Activated CD4-positive, alpha-beta memory T cell treated with anti-CD3 and anti-CD28 coated beads for 36 hours (primary cell): Measurements from ENCODE around the gene HAPLN3. TPM values are rescaled to one million over a fixed set of nuclear protein-coding genes. Genes with fewer than 3 reads are reported as not detected.
"Not testable (repeated sequence)": the region's sequence is repeated elsewhere in the genome, so short reads cannot be mapped to it uniquely, and the experiment has no call there.

Experiments
- CTCF ChIA-PET: fragments of 350-600 bp; sonication (Branson Sonifier 250); formaldehyde crosslinking; loops from one replicate; lab custom pipeline; 2021; ENCODE audit warnings: antibody characterized with exemption, inconsistent platforms; lab: Charles Lee
- POLR2A ChIA-PET: fragments of 350-600 bp; sonication (Branson Sonifier 250); formaldehyde crosslinking; loops from one replicate; lab custom pipeline; 2021; ENCODE audit warnings: antibody characterized with exemption; lab: Charles Lee
- DNase-seq: peaks from one replicate; pipeline ENCODE4 v3.0.0-alpha.2; 2020
- H3K27ac Mint-ChIP-seq: one replicate; pipeline ENCODE4 v1.8.0; 2021; ENCODE audit warnings: mixed read lengths
- H3K27me3 Mint-ChIP-seq: one replicate; pipeline ENCODE4 v1.8.0; 2021; ENCODE audit warnings: mixed read lengths
- H3K36me3 Mint-ChIP-seq: one replicate; pipeline ENCODE4 v1.8.0; 2021; ENCODE audit warnings: mixed read lengths
- H3K4me1 Mint-ChIP-seq: one replicate; pipeline ENCODE4 v1.8.0; 2021; ENCODE audit warnings: low read depth, mixed read lengths
- H3K4me3 Mint-ChIP-seq: one replicate; pipeline ENCODE4 v1.8.0; 2021; ENCODE audit warnings: mild to moderate bottlenecking, mixed read lengths
- H3K9me3 Mint-ChIP-seq: one replicate; pipeline ENCODE4 v1.8.0; 2021; ENCODE audit warnings: mixed read lengths
- intact Hi-C: fragments of 100-400 bp; cut with micrococcal nuclease; formaldehyde crosslinking; loops from one replicate; pipeline ENCODE4 v1.15.1; 2023
- total RNA-seq, 2 experiments: library from RNA; stranded (reverse); gene quantifications; one replicate each; pipeline ENCODE4 v1.2.3, GENCODE V29; 2021

HAPLN3 gene
- total RNA-seq, 2 experiments from 2014 or later: 44.7 to 47.1 TPM

DNA sequence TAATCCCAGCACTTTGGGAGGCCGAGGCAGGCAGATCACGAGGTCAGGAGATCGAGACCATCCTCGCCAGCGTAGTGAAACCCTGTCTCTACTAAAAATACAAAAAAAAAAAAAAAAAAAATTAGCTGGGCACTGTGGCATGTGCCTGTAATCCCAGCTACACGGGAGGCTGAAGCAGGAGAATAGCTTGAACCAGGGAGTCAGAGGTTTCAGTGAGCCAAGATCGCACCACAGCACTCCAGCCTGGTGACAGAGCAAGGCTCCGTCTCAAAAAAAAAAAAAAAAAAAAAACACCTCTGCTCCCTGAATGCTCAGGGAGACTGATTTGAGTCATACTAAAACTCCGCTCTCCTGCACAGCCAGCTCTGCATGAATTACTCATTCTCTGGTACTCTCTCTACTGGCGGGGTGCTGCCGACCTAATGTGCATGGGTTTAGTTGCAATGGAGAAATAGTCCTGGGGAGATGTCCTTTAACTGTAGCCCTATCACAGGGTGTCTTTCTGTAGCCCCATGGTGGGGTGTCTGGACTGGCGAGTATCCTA, 25.6 kb upstream of the HAPLN3 start:
- H3K4me1 Mint-ChIP-seq: peaks cover 29% of the 10 kb centered on the region
- intact Hi-C loops, H3K27ac Mint-ChIP-seq, H3K36me3 Mint-ChIP-seq, H3K9me3 Mint-ChIP-seq, H3K4me3 Mint-ChIP-seq: not testable (repeated sequence)
- ChIA-PET CTCF (interaction anchor here (7.2 kb wide), 1 partner anchor 17 kb away, joined by 51 read pairs; no protein-coding TSS in a partner anchor), POLR2A (interaction anchor here (0.6 to 1.4 kb wide), 2 partner anchors 23 to 169 kb away, joined by 3 read pairs; no protein-coding TSS in a partner anchor)
- H3K27me3 Mint-ChIP-seq: peaks cover 17% of the 10 kb centered on the region
- peak; percentile 75 for DNase-seq

DNA sequence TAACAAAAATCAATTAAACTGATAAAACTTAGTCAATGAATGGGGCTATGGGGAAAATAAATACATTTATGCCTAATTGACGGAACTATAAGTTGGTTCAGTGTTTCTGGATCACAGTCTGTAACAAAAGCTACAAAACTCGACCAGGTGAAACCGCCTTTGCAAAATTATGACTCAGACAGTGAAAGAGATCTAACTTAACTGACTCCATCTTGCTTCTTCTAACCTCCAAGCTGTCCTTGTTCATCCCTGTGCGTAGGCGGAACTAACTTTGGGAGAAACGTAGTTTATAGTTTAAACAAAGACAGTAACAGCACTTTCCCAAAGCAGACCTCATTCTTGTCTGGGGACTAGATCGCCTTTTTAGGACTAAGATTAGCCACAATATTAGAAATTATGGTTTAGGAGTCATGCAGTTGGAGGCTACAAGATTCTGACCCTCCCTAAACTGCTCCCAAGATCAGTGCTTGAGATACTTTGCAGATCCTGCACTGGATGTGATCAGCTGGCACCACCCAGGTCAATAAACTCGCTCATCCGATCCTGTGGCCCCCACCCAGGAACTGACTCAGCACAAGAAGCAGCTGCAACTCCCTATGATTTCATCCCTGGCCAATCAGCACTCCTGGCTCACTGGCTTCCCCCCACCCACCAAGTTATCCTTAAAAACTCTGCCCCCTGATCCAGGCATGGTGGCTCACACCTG, 25.0 kb upstream of the HAPLN3 start:
- no peak overlapping the region for H3K4me3 Mint-ChIP-seq
- CTCF ChIA-PET: interaction anchor here (7.2 kb wide), 1 partner anchor 17 kb away, joined by 51 read pairs; no protein-coding TSS in a partner anchor
- H3K27me3 Mint-ChIP-seq: peaks cover 17% of the 10 kb centered on the region
- DNase-seq: peak; percentile 37
- intact Hi-C loops: no loop called here
- peak overlapping the region; percentile 18 for H3K27ac Mint-ChIP-seq
- H3K4me1 Mint-ChIP-seq: peaks cover 29% of the 10 kb centered on the region
- no peaks in the 10 kb centered on the region for H3K9me3 Mint-ChIP-seq
- POLR2A ChIA-PET: interaction anchor here (1.4 kb wide), 1 partner anchor 169 kb away, joined by 3 read pairs; no protein-coding TSS in a partner anchor
- no peaks in the 10 kb centered on the region for H3K36me3 Mint-ChIP-seq

- peaks cover 17% of the 10 kb centered on the region for H3K27me3 Mint-ChIP-seq
- DNase-seq: peak; percentile 83
- H3K9me3 Mint-ChIP-seq: no peaks in the 10 kb centered on the region
- ChIA-PET CTCF (interaction anchor here (0.9 to 7.2 kb wide), 3 partner anchors 11 to 139 kb away, joined by 3 to 51 read pairs (median 4); no protein-coding TSS in a partner anchor), POLR2A (no interaction called here)
- H3K4me3 Mint-ChIP-seq: no peak overlapping the region
- peaks cover 29% of the 10 kb centered on the region for H3K4me1 Mint-ChIP-seq
- intact Hi-C loops: loop anchor here (1.0 to 10.0 kb wide), 3 partner anchors 14 to 416 kb away; partner anchors contain the start of gene POLG
- H3K36me3 Mint-ChIP-seq: no peaks in the 10 kb centered on the region
- H3K27ac Mint-ChIP-seq: no peak overlapping the region
These were observed 23.4 kb upstream of the HAPLN3 start for GRCh38 chr15:88918738-88919137.

GRCh38 chr15:88917760-88918159, 22.4 kb upstream of the HAPLN3 start:
- H3K4me1 Mint-ChIP-seq: peaks cover 35% of the 10 kb centered on the region

GRCh38 chr15:88915354-88915753, 20.0 kb upstream of the HAPLN3 start:
- peaks cover 32% of the 10 kb centered on the region for H3K4me1 Mint-ChIP-seq
- POLR2A ChIA-PET: no interaction called here
- CTCF ChIA-PET: interaction anchor here (2.0 kb wide), 1 partner anchor 10 kb away, joined by 12 read pairs; no protein-coding TSS in a partner anchor
- intact Hi-C loops: loop anchor here (10.0 kb wide), 1 partner anchor 419 kb away; the partner anchor contains the start of gene POLG
- H3K36me3 Mint-ChIP-seq: no peaks in the 10 kb centered on the region
- no peak for DNase-seq
- no peak overlapping the region for H3K4me3 Mint-ChIP-seq
- H3K27me3 Mint-ChIP-seq: peaks cover 5% of the 10 kb centered on the region
- H3K9me3 Mint-ChIP-seq: no peaks in the 10 kb centered on the region
- no peak overlapping the region for H3K27ac Mint-ChIP-seq

More at GRCh38 chr15:88917760-88918159, 22.4 kb upstream of the HAPLN3 start:
- Mint-ChIP-seq H3K4me3 (no peak overlapping the region), H3K27me3 (peaks cover 16% of the 10 kb centered on the region), H3K36me3 (no peaks in the 10 kb centered on the region), H3K9me3 (no peaks in the 10 kb centered on the region), H3K27ac (no peak overlapping the region)
- intact Hi-C loops: loop anchor here (1.0 to 10.0 kb wide), 3 partner anchors 13 to 417 kb away; partner anchors contain the start of gene POLG
- ChIA-PET CTCF (interaction anchor here (0.6 to 7.2 kb wide), 2 partner anchors 14 to 107 kb away, joined by 3 to 51 read pairs; no protein-coding TSS in a partner anchor), POLR2A (interaction anchor here (1.1 kb wide), 1 partner anchor 13 kb away, joined by 3 read pairs; no protein-coding TSS in a partner anchor)
- no peak for DNase-seq

DNA sequence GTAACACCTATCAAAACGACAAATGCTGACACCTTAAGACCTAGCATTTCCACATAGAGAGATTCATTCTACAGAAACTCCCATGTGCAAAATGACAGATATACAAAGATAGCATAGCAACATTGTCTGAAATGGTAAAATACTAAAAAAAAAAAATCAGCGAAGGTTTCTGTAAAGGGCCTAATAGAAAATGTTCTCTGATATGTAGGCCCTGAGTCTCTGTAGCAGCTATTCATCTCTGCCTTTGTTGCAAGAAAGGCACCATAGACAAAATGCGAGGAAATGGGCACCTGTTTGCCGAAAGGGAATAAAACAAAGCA, 18.5 kb upstream of the HAPLN3 start:
- POLR2A ChIA-PET: no interaction called here
- intact Hi-C loops: loop anchor here (10.0 kb wide), 1 partner anchor 421 kb away; the partner anchor contains the start of gene POLG
- peaks cover 20% of the 10 kb centered on the region for H3K4me1 Mint-ChIP-seq

DNA sequence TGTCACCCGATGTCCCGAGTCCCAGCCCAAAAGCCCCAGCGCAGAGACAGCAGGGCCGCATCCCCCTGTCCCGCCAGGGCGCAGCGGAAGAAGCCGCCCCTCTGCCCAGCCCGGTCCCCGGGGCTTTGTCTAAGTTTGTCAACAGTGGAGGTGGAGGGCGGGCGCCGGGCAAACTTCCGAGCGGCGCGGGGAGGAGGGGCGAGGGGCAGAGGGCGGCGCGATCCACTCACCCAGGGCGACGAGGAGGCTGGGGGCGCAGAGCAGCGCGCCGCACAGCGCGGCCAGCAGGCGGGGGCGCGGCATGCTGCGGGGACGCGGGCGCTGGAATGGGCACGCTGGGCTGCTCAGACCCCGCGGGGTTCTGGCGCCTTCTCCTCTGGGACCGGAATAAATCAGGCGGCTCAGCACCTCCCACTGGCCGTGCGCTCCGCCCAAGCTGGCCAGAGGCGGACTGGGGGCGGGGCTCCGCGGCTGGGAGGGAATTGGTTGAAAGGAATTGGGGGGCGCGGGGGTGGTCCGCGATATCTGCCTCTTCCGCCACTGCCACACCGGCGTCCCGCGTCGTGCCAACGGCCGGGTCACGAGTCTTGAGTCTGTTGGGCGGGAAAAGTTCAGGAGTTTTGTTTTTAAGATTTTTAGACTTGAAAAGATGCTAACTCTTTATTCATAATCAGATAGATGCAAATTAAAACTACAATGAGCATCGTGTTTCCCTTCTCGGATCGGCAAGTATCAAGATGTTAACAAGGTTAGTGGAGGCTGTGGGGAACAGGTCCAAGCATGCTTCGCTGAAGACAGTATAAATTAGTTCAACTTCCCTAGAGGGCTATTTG, 17.9 kb upstream of the HAPLN3 start, which contains the start of gene MFGE8:
Gene MFGE8, minus strand, starts transcription at position 363 of the 833 bp plus-strand sequence. Its CDS starts 60 bp downstream, at position 303.
- ChIA-PET CTCF (interaction anchor here (1.5 kb wide), 1 partner anchor 8 kb away, joined by 10 read pairs; no protein-coding TSS in a partner anchor), POLR2A (no interaction called here)
- peak within 1 kb of the TSS; percentile 42 for H3K27ac Mint-ChIP-seq
- no peaks in the 10 kb centered on the region for H3K36me3 Mint-ChIP-seq
- peaks cover 17% of the 10 kb centered on the region for H3K4me1 Mint-ChIP-seq
- intact Hi-C loops: loop anchor here (10.0 kb wide), 1 partner anchor 422 kb away; the partner anchor contains the start of gene POLG
- H3K9me3 Mint-ChIP-seq: no peaks in the 10 kb centered on the region
- peaks cover 2% of the 10 kb centered on the region for H3K27me3 Mint-ChIP-seq
- peak; percentile 78 for DNase-seq
- H3K4me3 Mint-ChIP-seq: peak within 1 kb of the TSS; percentile 76

More for the DNA sequence above, 18.5 kb upstream of the HAPLN3 start:
- CTCF ChIA-PET: interaction anchor here (0.7 to 1.5 kb wide), 2 partner anchors 9 to 447 kb away, joined by 3 to 10 read pairs; partner anchors contain the start of genes MRPL46 and MRPS11
- no peak for DNase-seq
- Mint-ChIP-seq H3K36me3 (no peaks in the 10 kb centered on the region), H3K9me3 (no peaks in the 10 kb centered on the region), H3K27ac (no peak overlapping the region), H3K27me3 (peaks cover 2% of the 10 kb centered on the region), H3K4me3 (peak overlapping the region; percentile 76)

DNA sequence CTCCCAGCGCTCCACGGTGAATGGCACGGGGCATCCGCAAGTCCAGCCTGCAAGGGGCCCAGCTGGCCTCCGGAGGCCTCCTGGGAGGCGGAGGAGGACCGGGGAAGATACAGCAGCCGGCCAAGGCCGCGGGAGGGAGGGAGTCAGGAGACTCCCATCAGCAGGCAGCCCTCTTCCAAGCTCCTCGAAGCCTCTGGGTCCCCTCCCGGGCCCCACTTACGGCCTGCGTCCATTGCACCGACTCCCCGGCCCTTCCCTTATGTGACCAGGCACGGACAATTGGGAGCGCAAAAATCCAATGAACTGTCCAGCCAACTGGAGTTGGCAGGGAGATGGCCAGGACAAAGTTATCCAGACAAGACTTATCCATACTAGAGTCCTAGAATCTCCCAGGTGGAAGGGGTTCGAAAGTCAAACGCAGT, 17.2 kb upstream of the HAPLN3 start:
- ChIA-PET CTCF (no interaction called here), POLR2A (no interaction called here)
- Mint-ChIP-seq H3K4me3 (peak overlapping the region; percentile 76), H3K27me3 (peaks cover under 1% of the 10 kb centered on the region), H3K36me3 (no peaks in the 10 kb centered on the region), H3K4me1 (peaks cover 14% of the 10 kb centered on the region), H3K27ac (no peak overlapping the region), H3K9me3 (no peaks in the 10 kb centered on the region)
- DNase-seq: no peak
- intact Hi-C loops: loop anchor here (10.0 kb wide), 1 partner anchor 422 kb away; the partner anchor contains the start of gene POLG

DNA sequence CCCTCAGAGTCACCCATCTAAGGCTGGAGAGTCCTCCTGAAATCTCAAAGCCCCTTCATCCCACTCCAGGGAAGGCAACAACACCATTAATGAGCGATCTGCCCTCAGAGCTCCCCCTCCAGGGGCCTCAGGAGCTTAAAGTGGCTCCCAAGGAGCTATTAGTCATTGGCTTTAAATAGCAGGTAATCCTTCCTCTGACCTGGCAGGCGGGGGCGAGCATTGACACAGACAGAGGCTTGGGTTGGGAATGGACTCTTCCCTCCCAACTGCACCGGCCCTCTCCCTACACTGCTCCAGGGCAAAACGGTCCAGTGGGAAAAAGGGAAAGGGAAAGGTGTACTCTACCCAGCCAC, 16.4 kb upstream of the HAPLN3 start:
- intact Hi-C loops: loop anchor here (10.0 kb wide), 1 partner anchor 423 kb away; the partner anchor contains the start of gene POLG
- Mint-ChIP-seq H3K27ac (no peak overlapping the region), H3K27me3 (no peaks in the 10 kb centered on the region), H3K4me3 (peak overlapping the region; percentile 76), H3K4me1 (peaks cover 14% of the 10 kb centered on the region), H3K9me3 (no peaks in the 10 kb centered on the region), H3K36me3 (no peaks in the 10 kb centered on the region)
- DNase-seq: no peak
- POLR2A ChIA-PET: no interaction called here
- CTCF ChIA-PET: no interaction called here

DNA sequence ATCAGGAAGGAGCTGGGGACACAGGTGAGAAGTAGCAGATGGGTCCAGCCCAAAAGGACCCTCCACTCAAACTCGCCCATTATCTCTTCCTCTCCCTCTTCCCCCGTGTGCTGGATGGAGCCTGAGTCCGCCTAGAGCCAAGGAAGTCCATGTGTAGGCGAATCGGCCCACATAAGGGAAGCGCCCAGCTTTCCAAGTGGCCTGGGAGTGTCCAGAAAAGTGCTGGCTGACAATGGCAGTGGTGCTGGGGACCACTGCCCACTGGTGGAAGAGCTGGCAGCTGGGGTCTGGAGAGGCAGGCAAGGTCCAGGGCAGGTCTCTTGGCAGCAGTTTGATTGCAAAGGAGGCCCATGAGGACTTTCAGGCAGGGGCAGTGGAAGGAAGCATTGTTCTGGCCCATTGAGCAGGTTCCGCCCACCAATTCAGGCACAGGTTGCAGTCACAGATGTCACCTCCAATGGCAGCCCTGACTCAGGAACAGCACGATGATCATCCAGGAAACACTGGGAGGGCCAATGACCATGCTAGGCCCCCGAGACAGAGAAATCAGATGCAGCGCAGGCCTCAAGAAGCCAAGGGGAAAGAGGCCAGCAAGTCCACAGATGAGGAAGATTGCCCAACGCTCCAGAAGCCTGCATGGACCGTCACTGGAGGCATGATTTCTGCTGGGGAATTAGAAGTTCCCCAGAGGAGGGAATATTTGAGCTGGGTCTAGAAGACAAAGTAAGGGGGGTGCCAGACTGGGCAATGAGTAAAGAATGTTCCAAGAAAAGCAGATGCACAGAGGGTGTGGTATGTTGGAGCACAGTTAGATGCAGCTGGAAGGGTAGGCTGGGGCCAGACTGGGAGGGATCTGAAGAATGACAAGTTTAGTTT, 14.8 kb upstream of the HAPLN3 start:
- no peak overlapping the region for H3K27ac Mint-ChIP-seq
- H3K9me3 Mint-ChIP-seq: no peaks in the 10 kb centered on the region
- no peaks in the 10 kb centered on the region for H3K36me3 Mint-ChIP-seq
- H3K27me3 Mint-ChIP-seq: no peaks in the 10 kb centered on the region
- ChIA-PET POLR2A (no interaction called here), CTCF (no interaction called here)
- no peak overlapping the region for H3K4me3 Mint-ChIP-seq
- DNase-seq: no peak
- H3K4me1 Mint-ChIP-seq: peaks cover 16% of the 10 kb centered on the region
- intact Hi-C loops: loop anchor here (10.0 kb wide), 1 partner anchor 425 kb away; the partner anchor contains the start of gene POLG
